HG03175 (cell line): ENCODE data around the gene CTNNA3.
A peak's percentile ranks its signal among the peaks of the same experiment; 100 is the strongest.
"Not testable (repeated sequence)": the region's sequence is repeated elsewhere in the genome, so short reads cannot be mapped to it uniquely, and the experiment has no call there.

ENCODE experiments used
- ATAC-seq: cut with Tn5 transposase; IDR thresholded peaks from one replicate; pipeline ENCODE4 v1.9.1; 2021; ENCODE audit warnings: mild to moderate bottlenecking, moderate library complexity; ENCODE audit not compliant: unreplicated experiment

CTNNA3 gene

DNA sequence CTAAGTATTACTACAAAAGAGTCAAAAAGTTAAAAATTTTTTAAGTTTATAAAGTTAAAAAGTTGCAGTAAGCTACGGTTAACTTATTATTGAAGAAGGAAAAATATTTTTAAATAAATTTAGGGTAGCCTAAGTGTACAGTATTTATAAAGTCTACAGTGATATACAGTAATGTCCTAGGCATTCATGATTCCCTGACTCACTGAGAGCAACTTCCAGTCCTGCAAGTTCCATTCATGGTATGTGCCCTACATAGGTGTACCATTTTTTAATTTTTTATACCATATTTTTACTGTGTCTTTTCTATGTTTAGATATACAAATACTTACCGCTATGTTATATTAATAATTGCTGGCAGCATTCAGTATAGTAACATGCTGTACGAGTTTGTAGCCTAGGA is 92.3 kb downstream of the CTNNA3 start:
- no peak for ATAC-seq

DNA sequence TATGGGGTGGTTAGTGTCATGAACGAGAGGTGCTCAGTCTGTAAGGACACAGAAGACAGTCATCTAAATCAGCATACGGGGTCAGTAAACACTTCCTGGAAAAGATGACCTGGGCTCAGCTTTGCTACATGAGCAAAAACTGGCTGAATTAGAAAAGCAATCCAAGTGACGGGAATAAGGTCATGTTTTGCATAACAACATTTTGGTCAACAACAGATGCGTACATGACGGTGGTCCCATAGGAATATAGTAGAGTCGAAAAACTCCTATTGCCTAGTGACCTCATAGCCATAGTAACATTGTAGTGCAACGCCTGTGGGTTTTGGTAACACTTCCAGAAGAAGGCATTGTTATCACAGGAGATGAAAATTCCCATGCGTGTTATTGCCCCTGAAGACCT is 92.9 kb downstream of the CTNNA3 start:
- no peak for ATAC-seq

DNA sequence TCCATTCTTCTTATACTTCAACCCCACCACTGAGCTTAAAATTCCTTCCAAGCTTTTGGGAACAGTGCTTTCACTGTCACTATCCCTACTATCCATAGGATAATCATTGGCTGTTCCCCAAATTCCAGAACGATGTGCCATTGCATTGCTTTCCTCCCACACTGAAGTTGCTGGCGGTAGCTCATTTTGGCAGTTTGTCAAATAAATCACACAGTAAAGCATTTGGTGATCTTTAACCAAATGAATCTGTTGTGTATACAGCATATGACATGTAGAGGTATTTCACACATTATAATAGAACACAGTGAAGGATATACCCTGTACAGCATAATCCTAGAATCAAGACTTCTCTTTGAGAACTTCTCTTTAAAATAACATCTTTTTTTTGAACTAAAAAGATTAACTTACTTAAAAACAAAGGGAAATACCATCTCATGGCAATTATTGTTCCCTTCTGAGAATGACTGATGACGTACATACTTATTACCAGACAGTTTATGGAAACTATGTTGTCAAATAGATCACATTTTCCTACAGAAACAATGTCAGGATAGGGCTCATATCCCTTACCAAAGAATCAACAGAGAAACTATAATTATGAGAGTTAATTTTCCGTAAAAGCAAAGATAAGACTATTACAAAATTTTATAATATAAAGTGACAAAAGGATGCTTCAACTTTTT is 93.6 kb downstream of the CTNNA3 start:
- no peak for ATAC-seq

DNA sequence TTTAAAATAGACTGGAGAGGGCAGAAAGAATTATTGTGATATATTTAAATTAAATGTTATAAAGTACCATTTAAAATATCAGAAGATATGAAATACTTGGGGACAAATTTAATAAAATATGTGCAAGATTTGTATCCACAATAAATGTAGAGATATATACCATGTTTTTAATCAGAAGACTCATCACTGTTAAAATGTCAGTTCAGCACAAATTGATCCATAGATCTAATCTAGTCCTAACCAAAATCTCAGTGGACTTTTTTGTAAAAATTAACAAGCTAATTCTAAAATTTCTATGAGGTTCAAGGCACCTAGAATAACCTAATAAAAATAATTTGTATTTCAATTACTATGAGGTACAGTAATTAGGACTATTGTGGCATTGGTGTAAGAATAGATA is 96.4 kb downstream of the CTNNA3 start:
- ATAC-seq, result no peak

DNA sequence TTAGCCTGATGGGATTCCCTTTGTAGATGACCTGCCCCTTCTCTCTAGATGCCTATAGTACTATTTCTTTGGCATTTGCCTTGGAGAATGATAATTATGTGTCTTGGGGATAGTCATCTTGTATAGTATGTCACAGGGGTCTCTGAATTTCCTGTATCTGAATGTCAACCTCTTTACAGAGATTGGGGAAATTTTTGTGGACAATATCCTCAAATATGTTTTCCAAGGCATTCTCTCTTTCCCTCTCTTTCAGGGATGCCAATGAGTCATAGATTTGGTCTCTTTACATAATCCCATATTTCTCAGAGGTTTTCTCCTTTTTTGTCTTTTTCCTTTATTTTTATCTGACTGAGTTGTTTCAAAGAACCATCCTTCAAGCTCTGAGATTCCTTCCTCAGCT is 99.4 kb downstream of the CTNNA3 start:
- no peak for ATAC-seq

DNA sequence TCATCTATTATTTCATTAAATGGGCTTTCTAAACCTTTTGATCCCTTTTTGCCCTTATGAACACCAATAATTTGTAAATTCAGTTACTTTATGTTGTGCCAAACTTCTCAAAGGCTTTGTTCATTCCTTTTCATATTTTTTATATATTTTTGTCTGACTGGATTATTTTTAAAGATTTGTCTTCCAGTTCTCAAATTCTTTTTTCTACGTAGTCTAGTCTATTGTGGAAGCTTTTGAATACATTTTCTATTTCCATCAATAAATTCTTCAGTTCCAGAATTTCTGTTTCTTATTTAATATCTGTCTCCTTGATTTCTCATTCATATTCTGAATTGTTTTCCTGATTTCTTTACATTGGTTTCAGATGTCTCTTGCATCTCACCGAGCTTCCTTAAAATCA is 108.2 kb downstream of the CTNNA3 start:
- ATAC-seq, result no peak

DNA sequence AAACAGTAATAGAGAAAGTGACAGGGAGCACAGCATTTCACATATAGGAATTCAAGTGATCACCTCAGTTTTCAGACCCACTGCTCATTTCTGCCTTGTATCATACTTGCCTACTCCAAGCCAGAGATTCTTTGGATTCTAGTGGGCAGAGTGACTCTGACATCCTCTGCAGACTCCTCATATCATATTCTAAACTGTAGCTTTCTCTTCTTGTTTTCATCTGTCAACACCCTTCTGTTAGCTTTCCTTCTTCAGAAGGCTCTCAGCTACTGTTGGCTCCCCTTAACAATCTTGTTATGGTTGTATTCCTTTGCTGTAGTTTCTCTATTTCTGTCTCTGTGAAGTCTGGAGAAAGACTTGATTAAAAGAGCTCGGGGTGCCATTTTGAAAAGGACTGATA is 120.5 kb downstream of the CTNNA3 start:
- ATAC-seq, result no peak

DNA sequence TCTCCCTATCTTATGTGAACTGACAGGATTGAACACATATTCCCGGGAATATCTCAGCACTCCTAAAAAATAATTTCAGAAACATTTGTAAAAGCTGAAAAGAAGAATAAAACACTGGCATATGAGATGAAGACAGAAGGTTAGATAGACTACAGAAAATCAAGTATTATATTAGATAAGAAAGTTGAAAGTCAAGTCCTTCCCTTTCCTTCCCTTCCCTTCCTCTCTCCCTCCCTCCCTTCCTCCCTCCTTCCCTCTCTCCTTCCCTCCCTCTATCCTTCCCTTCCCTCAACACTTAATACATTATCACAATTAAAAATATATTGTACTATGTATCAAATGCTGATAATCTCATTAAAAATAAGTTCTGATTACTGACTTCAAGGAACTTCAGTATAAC is 122.5 kb downstream of the CTNNA3 start:
- no peak for ATAC-seq

DNA sequence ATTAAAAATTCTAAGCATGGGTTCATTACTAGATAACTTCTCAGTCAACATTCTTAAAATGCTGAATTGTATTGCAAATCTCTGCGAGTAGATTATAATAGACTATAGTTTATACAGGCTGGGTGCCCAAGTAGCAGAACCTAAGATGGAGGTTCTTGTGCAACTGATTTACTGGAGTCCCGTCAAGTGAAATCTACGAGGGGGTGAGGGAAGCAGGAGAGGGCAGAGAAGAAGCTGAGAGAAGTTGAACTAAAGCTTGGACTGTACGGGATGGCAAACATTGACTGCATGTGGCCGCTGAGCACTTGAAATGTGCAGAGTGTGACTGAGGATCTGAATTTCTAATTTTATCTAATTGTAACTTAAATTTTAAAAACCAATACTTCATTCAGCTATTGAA is 124.5 kb downstream of the CTNNA3 start:
- no peak for ATAC-seq

DNA sequence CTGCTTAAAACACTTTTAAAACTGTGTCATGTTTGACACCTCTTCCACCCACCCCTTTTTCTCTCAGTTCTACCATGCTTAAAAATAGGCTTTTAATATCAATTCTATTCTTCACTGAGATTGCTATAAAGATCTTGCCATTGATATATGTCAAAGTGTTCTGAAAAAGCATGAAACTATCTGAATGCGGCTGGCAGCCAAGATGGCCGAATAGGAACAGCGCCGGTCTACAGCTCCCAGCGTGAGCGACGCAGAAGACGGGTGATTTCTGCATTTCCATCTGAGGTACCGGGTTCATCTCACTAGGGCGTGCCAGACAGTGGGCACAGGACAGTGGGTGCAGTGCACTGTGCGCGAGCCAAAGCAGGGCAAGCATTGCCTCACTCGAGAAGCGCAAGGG is 137.7 kb downstream of the CTNNA3 start:
- ATAC-seq, result not testable (repeated sequence)

DNA sequence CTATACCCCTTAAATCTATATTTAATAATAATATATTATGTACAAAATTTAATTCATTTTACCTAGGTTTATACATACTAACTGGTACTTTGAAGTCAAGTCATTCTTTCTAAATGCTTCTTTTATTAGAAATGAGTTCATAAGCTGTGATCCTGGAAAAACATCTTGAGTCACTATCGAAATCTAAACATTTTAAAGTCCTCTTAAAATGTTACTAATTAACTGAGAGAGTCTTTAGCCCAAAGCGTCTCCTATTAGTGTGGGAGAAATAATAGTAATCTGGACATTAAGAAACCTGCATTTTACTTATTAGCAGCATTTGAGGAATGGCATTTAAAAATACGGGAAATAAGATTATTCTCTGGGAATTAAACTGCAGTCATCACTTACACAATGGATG is 142.7 kb downstream of the CTNNA3 start:
- ATAC-seq, result no peak

DNA sequence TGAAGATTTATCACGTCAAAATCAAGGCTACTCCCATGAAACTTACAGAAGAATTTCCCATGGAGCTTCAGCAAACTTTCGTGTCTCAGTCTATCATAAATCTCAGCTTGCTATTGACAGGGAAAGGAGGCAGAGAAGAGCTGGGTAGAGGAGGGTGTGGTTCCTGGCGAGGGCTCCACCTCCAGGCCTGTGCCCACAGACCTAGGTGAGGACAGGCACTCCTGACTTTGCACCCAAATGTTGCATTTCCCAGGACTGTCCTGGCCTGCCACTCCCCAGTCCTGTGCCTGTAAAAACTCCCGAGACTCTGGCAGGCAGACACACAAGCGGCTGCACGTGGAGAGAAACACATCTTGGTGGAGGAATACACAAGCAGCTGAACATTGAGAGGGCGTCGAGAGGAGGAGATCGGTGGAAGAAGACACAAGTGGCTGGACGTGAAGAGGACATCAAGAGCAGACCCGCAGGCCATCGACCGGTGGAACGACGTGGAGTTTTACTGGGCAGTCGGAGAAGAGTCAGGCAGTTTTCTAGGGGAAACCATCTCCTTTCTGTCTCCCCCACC is 145.1 kb downstream of the CTNNA3 start:
- no peak for ATAC-seq

DNA sequence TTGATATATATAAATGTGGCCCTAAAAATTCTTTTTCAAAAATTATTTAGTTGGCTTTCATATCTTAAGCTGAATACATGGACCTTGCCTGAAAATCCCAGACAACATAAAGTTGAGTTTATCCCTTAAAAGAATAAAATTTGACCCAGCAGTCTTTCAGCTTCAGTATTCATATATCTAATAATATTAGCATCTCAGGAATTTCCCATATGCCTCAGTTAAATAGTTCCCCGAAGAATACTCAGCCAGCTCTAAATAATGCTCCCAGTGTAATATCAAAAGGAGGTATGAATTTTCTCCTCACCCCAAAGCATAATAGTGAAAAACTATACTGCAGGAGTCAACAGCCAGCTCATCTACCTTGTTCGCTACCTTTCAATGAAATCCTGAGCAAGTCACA is 145.9 kb downstream of the CTNNA3 start:
- ATAC-seq, result no peak

DNA sequence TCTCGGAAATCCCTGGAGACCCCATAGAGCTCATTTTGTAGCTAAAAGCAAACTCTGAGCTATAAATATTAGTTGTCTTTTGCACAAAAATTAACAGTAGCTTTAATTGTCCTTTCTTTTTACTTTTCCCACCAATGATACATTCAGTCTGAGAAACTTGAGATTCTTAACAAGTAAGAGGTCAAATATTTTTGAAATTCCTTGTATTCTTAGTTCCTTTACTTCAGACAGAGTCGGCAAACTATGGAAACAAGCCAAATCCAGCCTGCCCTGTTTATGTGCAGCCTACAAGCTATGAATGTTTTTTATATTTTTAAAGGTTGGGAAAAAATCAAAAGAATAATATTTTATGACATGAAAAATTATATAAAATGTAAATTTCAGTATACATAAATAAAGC is 146.6 kb downstream of the CTNNA3 start:
- ATAC-seq, result no peak

DNA sequence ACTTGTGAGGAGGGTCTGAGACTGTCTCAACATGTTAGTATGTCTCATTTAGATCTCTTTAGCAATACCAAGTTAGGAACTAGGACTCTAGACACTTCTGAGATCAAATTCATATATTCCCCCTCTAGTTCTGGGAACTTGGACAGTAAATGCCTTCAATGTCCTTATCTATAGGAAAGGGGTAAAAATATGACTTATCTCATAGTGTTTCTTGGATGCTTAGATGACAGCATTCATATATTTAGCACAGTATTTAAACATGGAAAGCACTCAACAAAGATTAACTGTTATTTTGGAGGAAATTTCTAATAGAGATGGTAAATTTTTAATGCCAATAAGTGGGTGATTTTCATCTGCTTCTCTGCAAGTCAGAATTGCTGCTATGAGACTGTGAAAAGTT is 154.6 kb downstream of the CTNNA3 start:
- ATAC-seq, result no peak

DNA sequence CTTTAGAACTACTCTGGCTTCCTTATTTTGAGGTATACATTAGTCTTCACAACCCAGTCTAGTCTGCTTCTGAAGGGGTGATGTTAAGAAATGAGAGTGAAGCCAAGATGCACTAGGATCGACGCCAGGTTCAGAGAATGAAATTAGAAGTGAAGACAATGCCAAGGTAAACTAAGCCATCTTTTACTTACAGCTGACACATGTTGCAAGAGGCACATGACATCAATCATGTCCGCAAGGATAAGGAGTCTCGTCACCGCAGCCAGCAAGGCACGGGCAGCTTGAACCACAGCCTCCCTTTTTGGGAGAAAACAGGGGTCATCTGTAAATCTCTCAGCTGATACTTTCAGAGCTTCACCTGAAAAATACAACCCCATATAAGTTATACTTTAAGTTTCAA is 156.7 kb downstream of the CTNNA3 start:
- ATAC-seq, result no peak

DNA sequence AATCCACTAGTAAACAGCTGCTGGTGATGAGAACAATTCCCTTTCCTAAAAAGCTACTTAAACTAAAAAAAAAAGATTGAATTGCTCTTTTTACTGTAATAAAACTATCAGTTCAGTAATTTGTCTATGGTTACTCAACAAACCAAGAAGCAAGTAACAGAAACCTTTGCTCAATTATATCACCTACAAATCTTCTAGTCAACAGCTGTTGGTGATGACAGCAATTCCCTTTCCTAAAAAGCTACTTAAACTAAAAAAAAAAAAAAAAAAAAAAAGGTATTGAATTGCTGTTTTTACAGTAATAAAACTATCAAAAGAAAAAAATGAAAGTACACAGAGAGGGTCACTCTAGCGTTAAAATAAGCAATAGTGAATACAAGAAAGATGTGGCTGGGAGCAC is 158.1 kb downstream of the CTNNA3 start:
- no peak for ATAC-seq

DNA sequence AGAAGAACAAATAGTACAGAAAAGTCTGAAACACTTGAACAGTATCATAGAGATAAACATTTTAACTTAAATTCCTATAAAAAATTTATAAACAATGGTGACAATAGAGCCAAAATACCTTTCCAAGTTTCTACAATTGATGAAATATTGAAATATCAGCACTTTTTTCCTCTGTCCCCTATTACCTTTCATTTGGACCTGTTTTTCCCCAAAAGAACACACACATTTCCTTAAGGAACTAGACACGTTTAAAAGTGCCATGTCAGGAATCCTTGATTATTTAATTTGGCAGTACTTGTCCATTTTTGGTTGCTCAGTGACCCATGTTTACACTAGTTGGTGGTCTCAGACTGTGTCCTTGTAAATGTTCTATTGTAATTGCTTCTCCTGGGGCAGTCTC is 162.6 kb downstream of the CTNNA3 start:
- ATAC-seq, result no peak

DNA sequence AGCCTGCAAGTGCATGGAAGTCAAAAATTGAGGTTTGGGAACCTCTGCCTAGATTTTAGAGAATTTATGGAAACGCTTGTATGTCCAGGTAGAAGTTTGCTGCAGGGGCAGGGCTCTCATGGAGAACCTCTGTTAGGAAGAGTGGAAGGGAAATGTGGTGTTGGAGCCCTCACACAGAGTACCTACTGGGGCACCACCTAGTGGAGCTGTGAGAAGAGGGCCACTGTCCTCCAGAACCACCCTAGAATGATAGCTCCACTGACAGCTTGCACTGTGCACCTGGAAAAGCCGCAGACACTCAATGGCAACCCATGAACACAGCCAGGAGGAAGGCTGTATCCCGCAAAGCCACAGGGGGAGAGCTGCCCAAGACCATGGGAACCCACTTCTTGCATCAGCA is 165.0 kb downstream of the CTNNA3 start:
- not testable (repeated sequence) for ATAC-seq

DNA sequence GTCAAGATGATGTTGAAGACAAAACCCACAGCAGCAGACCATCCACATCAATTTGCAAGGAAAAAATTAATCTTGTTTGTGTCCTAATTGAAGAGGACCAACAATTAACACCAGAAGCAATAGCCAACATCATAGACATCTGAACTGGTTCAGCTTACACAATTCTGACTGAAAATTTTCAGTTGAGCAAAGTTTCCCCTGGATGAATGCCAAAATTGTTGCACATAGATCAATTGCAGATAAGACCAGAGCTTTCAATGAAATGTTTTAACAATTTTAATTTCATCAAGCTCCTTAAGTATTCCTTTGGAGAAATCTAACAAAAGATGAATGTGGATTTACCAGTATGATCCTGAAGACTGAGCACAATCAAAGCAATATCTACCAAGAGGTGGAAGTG is 168.6 kb downstream of the CTNNA3 start:
- ATAC-seq, result no peak

DNA sequence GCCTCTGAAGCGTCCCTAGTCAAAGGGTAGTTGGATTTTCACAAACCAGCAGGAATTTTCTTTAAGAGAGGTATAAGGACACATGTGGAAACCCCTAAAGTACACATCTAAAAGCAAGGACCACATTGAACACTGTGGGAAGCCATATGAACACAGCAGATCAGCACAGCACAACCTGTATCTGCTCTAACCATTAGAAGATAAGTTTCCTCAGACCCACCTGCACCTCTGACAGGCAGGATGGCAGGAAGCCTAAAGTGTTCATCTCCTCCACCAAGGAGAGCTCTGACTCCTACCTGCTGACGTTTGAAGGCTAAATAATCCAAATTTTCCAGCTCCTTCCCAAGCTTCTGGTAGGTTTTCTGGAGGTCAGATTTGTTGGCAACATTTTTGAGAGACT is 174.4 kb downstream of the CTNNA3 start:
- ATAC-seq, result peak; percentile 39

DNA sequence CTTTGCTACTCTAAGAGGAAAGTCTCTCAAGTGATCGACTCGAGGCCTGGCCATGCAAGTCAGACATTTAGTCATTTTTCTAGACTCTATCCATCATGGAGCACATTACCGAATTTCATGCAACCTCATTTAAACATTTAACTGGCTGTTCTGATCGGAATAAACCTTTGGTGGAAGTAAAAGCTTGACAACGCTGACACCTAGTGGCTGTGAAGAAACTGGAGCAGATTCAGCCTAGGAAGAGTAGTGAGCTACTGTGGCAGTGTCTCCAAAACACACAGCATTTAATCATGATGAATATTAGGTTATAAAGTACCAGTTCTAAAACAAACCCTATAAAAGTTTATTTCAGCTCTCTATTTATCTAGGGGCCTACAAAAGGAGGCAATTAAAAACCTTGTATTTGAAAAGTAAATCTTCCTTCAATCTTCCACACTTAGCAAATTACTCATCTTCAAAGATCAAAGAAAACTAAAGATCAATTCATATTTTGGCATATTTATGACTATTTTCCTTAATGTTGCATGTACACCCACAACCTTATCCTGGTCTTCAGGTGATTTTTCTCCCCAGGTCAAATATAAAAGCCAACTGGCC is 175.0 kb downstream of the CTNNA3 start:
- peak; percentile 87 for ATAC-seq

DNA sequence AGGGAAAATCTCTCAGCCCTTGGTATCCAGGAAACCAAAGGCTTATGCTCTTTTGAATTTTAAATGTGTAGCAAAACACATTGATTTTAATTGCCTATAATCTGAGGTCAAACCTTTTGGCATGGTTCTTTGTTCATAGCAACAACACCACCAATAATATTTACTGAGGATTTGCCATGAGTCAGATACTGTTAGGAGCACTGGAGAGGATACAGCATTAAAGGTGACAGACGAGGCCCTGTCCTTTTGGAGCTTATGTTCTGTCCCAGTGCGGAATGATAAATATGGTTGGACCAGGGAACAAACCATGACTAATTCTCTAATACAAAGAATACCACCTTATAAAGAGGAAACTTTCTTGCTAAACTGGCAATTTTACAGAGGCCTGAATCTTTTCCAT is 176.6 kb downstream of the CTNNA3 start:
- ATAC-seq, result no peak
